ENCODE data around the gene ATP8B1. TPM values are rescaled to one million over a fixed set of nuclear protein-coding genes. Genes with fewer than 3 reads are reported as not detected.

ATP8B1 gene
- total and polyA plus RNA-seq, 2 of the 8 experiments (the other 6 are each of a cell fraction or from before 2014, with no cell fraction given): 1.1 to 4.6 TPM

DNA sequence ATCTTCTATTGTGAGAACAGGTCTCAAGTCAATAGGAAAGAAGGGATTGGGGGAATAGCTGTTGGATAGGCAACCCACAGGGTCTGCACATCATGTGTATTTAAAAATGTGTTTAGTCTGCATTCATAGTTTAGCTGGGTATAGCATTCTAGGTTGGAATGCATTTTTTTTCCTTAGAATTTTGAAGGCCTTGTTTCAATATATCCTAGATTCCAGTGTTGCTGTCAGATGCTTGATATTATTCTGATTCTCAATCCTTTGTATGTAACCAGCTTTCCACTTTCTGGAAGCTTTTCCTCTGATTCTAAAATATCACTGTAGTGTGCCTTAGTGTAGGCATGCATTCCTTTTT, 9.0 kb upstream of the ATP8B1 start:
- H2BK120ac ChIP-seq (replicated peaks; ENCODE audit: low read depth, low read length): no peak overlapping the region
- H2AK5ac ChIP-seq (ENCODE audit: low read depth, low read length): no peak overlapping the region
- no peaks in the 10 kb centered on the region for H3K9me3 ChIP-seq (ENCODE audit: insufficient read depth in 2 of 2, low read depth in 1 of 2, low read length in 1 of 2)
- H4K8ac ChIP-seq (ENCODE audit: extremely low read depth, insufficient read depth, low read length): no peak overlapping the region
- H2BK15ac ChIP-seq (ENCODE audit: low read length): no peak overlapping the region
- H3K23me2 ChIP-seq (ENCODE audit: low read depth, low read length): no peaks in the 10 kb centered on the region
- no peak overlapping the region for H2BK20ac ChIP-seq (ENCODE audit: low read length)
- H3K79me2 ChIP-seq (ENCODE audit: control insufficient read depth in 1 of 2, insufficient read depth in 2 of 2, low read length in 2 of 2): no peaks in the 10 kb centered on the region
- H4K20me1 ChIP-seq (replicated peaks in 1 of 2; ENCODE audit: control insufficient read depth in 1 of 2, insufficient read depth in 2 of 2, low read length in 2 of 2): no peaks in the 10 kb centered on the region
- no peak overlapping the region for H3K4me3 ChIP-seq (ENCODE audit: extremely low read depth in 1 of 4, insufficient read depth in 2 of 4, low read depth in 3 of 4, low read length in 4 of 4)
- no peak overlapping the region for H3K18ac ChIP-seq (ENCODE audit: extremely low read depth, low read length)
- H3K4me2 ChIP-seq (ENCODE audit: insufficient read depth in 1 of 2, low read depth in 2 of 2, low read length in 2 of 2): no peak overlapping the region
- DNase-seq (ENCODE audit: low read depth in 1 of 2, low spot score in 2 of 2): no peak
- FAIRE-seq: no peak
- no peak overlapping the region for H3K14ac ChIP-seq (ENCODE audit: insufficient read length)
- H3K27ac ChIP-seq (ENCODE audit: low read depth, low read length): no peak overlapping the region
- H3K4ac ChIP-seq (replicated peaks; ENCODE audit: insufficient read length, low read depth, low read length): no peak overlapping the region
- POLR2A ChIA-PET (ENCODE audit: partially characterized antibody): no interaction called here
- CTCF ChIA-PET (ENCODE audit: partially characterized antibody): interaction anchor here (1.1 kb wide), 1 partner anchor 147 kb away, joined by 5 read pairs; no protein-coding TSS in a partner anchor
- no peak overlapping the region for H2AFZ ChIP-seq (ENCODE audit: low read length)
- H3K36me3 ChIP-seq (ENCODE audit: control insufficient read depth in 2 of 4, insufficient read depth in 4 of 4, low read length in 3 of 4): no peaks in the 10 kb centered on the region
- no peak overlapping the region for H3K56ac ChIP-seq (replicated peaks; ENCODE audit: insufficient read length, low read depth, low read length)
- H3K27me3 ChIP-seq (replicated peaks in 1 of 4; ENCODE audit: control insufficient read depth in 3 of 4, extremely low read depth in 1 of 4, insufficient read depth in 3 of 4, low read length in 3 of 4): no peaks in the 10 kb centered on the region
- no peak overlapping the region for H3K23ac ChIP-seq (ENCODE audit: insufficient read length)
- H2BK5ac ChIP-seq (ENCODE audit: low read depth, low read length): no peak overlapping the region
- H2BK12ac ChIP-seq (ENCODE audit: low read depth, low read length): no peak overlapping the region
- H4K5ac ChIP-seq (ENCODE audit: insufficient read length, low read depth, low read length): no peak overlapping the region
- H3K4me1 ChIP-seq (replicated peaks in 1 of 4; ENCODE audit: control insufficient read depth in 3 of 4, insufficient read depth in 4 of 4, low read length in 3 of 4): no peaks in the 10 kb centered on the region
- H3K79me1 ChIP-seq (ENCODE audit: low read depth, low read length): no peaks in the 10 kb centered on the region
- no peak for TF ChIP-seq SP1 (IDR thresholded peaks at IDR 0.05; ENCODE audit: low read depth, low read length)
- no peak for TF ChIP-seq NANOG (IDR thresholded peaks at IDR 0.05; ENCODE audit: insufficient read depth, low read depth, low read length, poor library complexity, severe bottlenecking)
- TF ChIP-seq, protein P1, sequence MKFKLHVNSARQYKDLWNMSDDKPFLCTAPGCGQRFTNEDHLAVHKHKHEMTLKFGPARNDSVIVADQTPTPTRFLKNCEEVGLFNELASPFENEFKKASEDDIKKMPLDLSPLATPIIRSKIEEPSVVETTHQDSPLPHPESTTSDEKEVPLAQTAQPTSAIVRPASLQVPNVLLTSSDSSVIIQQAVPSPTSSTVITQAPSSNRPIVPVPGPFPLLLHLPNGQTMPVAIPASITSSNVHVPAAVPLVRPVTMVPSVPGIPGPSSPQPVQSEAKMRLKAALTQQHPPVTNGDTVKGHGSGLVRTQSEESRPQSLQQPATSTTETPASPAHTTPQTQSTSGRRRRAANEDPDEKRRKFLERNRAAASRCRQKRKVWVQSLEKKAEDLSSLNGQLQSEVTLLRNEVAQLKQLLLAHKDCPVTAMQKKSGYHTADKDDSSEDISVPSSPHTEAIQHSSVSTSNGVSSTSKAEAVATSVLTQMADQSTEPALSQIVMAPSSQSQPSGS (IDR thresholded peaks at IDR 0.05; ENCODE audit: low read length): no peak
- TF ChIP-seq JUN (IDR thresholded peaks at IDR 0.05; ENCODE audit: low read depth, low read length): no peak
- TF ChIP-seq NRF1 (IDR thresholded peaks at IDR 0.05; ENCODE audit: low read depth, low read length): no peak
- no peak for TF ChIP-seq RFX5 (IDR thresholded peaks at IDR 0.05; ENCODE audit: borderline replicate concordance, low read depth, low read length)
- no peak for TF ChIP-seq HDAC6 (IDR thresholded peaks at IDR 0.05; ENCODE audit: low read depth, low read length)
- no peak for TF ChIP-seq RXRA (IDR thresholded peaks at IDR 0.05; ENCODE audit: insufficient read depth, low read depth, low read length)
- no peak for TF ChIP-seq FOSL1 (IDR thresholded peaks at IDR 0.05; ENCODE audit: insufficient read depth, low read depth, low read length)
- no peak for TF ChIP-seq EP300 (IDR thresholded peaks at IDR 0.05; ENCODE audit: borderline replicate concordance in 1 of 2, low read depth in 2 of 2, low read length in 2 of 2)
- no peak for TF ChIP-seq BRCA1 (IDR thresholded peaks at IDR 0.05; ENCODE audit: low read depth, low read length)
- H4K91ac ChIP-seq (replicated peaks; ENCODE audit: insufficient read length, low read length): no peak overlapping the region
- H3K9ac ChIP-seq (replicated peaks in 1 of 4; ENCODE audit: extremely low read depth in 1 of 4, low read depth in 3 of 4, low read length in 3 of 4): no peak overlapping the region

Measured in H1 (cell line).